GM18870 (cell line): ENCODE measurements around the gene ATP9A.

ENCODE experiments used
- ATAC-seq: cut with Tn5 transposase; IDR thresholded peaks from one replicate; pipeline ENCODE4 v1.9.1; 2021; ENCODE audit warnings: moderate library complexity; ENCODE audit not compliant: unreplicated experiment

The ATP9A gene

DNA sequence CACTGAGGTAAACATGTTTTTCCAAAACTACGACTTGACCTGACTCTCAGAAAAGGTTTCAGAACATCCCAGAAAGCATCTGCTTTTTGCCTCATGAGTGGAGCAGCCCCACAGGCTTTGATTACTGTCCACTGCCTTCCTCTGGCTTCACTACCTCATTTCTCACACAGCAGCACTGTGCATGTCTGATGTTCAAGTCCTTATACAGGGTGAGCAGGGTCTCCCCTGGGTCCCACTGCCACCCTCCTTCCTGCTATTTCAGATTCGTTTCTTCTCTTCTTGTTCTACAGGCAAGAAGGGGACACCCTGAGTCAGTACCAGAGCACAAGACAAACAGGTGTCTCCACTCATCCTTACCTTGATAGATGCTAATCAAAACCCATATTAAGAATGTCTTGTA lies 161.0 kb downstream of the ATP9A start:
- no peak for ATAC-seq

DNA sequence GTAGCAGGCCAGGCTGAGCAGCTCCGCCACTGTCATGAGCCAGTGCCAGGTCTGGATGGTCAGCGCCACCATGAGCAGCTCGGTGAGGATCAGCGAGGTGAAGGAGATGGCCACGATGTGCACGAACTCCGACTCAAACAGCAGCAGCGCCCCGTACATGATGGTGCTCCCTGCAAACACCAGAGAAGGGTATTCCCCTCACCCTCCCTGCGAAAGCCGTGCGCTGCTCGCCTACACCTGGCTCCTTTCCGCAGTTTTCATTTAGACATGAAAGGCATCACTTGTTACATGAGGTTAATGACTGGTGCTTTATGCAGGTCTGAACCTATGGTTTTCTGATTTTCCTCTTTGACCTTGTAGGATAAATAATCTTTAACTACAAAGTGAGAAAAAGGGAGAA lies 163.3 kb downstream of the ATP9A start:
- ATAC-seq, result no peak

- ATAC-seq, result no peak
Observed at GRCh38 chr20:51602131-51602530, 166.1 kb downstream of the ATP9A start.

DNA sequence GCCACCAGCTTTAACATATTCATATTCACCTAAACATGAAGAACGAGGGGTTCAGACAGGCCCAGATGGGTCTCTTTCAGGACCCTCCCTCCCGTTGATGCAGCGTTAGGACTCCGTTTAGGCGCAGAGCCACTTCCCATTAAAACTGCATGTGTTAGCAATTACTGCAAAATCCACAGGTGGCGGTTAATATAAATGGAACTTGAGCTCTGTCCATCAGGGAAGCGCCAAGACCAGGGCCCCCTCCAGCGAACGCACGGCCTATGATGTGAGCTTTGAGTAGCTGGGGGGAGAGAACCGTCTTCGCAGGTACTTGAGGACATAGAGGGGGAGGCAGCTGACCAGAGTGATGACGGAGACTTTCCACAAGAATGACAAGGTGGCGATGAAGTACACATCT lies 167.2 kb downstream of the ATP9A start:
- ATAC-seq, result no peak

DNA sequence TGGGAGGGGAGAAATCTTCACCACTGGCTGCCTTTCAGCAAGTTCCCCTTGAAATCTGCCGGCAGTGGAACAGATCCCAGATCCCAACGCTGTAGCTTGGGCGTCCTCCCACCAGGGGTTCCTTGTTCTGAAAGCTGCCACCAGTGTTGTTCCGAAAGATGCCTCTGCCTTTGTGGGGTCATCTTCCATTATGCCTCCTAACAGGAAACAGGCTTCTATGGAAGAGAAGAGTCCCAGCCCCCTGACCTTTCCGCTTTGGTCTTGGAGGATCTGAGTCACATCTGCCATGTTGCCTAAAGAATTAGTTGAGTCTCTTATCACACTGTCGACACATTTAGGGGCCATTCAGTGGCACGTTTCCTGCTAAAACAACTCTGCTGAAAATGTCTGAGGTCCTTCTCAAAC lies 168.2 kb downstream of the ATP9A start:
- ATAC-seq, result no peak

GRCh38 chr20:51598556-51598955 lies 169.6 kb downstream of the ATP9A start:
- ATAC-seq, result no peak

GRCh38 chr20:51597389-51598231 lies 170.6 kb downstream of the ATP9A start:
- ATAC-seq, result no peak

GRCh38 chr20:51596668-51597388 lies 171.4 kb downstream of the ATP9A start:
- no peak for ATAC-seq

- ATAC-seq, result no peak
Observed at GRCh38 chr20:51595744-51596143, 172.4 kb downstream of the ATP9A start.

DNA sequence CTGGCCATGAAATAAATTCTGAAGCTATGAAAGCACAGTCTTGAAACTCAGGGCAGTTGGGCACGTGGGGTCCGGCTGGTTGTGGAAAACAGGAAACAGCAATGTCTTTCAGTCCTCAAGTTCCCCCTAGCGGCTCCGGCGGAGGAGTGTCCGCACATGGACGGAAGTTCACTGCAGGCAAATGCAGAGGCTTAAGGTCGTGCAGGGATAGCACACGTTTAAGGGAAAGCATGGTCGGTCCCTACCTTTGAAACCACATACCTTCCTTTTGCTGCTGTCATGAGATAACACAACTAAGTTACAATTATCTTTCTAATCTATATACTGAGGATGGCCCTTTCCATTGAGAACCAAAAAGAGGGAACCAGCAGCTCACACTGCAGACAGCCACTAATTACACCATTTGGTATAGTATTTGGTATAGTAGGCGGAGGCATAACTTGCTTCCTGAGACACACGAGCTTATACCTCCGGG lies 173.1 kb downstream of the ATP9A start:
- ATAC-seq, result peak; percentile 81

- no peak for ATAC-seq
Observed at GRCh38 chr20:51594236-51595057, 173.7 kb downstream of the ATP9A start.

- ATAC-seq, result no peak
Observed at GRCh38 chr20:51593584-51593983, 174.6 kb downstream of the ATP9A start.

- ATAC-seq, result no peak
Observed at GRCh38 chr20:51592564-51592963, 175.6 kb downstream of the ATP9A start.

- ATAC-seq, result no peak
Observed at GRCh38 chr20:51591871-51592270, 176.3 kb downstream of the ATP9A start.

DNA sequence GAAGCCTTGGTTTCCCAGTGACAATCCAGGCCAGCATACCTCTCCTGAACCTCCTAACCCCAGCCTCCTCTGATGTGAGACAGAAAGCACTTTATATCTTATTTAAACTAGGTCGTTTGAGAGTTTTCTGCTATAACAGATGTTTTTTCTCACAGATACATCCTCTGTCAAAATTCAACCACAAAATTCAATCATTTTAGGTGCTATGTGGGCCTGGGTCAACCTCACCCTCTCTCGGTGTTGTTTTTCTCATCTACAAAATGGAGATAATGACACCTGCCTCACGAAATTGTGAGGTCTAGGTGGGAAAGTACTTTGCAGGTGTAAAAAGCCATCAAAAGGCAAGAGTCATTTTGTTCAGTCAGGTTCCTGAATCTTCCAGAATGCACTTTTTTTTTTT lies 179.4 kb downstream of the ATP9A start:
- no peak for ATAC-seq

GRCh38 chr20:51587145-51587544 lies 181.0 kb downstream of the ATP9A start:
- no peak for ATAC-seq

DNA sequence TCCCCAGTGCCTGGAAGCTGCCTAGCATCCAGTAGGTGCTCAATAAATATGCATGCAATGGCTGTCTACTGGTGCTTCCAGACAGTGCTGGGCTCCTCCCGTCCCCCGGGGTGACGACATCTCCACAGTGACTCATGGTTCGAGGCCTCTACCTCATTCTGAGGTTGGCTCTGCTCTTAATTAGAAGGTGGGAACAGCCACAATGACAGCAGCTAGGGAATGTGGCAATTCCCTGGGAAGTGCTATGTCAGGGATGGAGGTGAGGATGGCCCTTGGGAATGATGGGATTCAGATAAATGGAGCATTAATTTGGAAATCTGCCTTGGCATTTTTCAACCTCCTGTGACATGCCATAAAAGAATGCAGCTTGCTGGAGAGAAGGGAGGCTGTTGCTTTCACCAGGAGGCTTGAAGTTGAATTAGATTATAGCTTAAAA lies 182.2 kb downstream of the ATP9A start:
- ATAC-seq, result no peak

DNA sequence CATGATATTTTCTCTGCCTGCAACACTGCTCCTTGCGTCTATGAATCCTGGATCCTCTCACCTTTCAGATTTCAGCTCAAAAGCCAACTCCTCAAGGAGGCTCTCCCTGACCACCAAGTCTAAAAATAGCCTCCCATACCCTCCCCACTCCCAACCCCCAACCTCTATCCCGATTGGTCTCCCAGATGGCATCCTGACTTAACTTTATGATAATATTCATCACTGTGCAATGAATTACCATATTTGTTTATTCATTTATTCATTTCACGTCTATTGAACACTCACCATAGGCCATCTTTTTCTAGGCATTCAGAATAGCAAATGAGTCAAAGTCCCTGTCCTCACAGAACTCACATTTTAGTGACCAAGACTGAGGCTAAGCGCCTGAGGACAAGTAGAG lies 183.0 kb downstream of the ATP9A start:
- no peak for ATAC-seq

GRCh38 chr20:51584737-51585136 lies 183.5 kb downstream of the ATP9A start:
- ATAC-seq, result no peak

- ATAC-seq, result no peak
Observed at GRCh38 chr20:51584116-51584515, 184.1 kb downstream of the ATP9A start.

DNA sequence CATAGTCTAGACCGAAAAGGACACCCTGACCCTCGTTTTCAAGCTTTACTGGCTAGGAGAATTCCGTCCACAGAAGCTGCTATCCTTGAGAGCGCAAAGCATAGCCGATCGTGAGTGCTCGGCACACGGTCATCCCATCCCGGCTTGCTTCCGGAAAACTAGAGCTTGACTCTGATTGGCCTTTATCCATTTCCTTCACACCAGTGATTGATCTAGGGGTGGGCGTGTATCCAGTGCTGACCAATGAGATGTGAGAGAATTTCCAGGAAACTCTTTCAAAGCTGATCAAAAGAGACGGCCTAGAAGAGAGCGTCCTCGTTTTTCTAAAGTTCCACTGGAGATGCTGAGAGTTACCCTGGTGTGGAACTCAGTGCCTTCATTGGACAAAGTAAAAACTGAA lies 184.7 kb downstream of the ATP9A start:
- no peak for ATAC-seq
